ENCODE measurements around the gene STAB1. TPM values are rescaled to one million over a fixed set of nuclear protein-coding genes. Genes with fewer than 3 reads are reported as not detected.

The STAB1 gene
- total RNA-seq, 1 donor, result 0.90 TPM

- TF ChIP-seq, protein P1, sequence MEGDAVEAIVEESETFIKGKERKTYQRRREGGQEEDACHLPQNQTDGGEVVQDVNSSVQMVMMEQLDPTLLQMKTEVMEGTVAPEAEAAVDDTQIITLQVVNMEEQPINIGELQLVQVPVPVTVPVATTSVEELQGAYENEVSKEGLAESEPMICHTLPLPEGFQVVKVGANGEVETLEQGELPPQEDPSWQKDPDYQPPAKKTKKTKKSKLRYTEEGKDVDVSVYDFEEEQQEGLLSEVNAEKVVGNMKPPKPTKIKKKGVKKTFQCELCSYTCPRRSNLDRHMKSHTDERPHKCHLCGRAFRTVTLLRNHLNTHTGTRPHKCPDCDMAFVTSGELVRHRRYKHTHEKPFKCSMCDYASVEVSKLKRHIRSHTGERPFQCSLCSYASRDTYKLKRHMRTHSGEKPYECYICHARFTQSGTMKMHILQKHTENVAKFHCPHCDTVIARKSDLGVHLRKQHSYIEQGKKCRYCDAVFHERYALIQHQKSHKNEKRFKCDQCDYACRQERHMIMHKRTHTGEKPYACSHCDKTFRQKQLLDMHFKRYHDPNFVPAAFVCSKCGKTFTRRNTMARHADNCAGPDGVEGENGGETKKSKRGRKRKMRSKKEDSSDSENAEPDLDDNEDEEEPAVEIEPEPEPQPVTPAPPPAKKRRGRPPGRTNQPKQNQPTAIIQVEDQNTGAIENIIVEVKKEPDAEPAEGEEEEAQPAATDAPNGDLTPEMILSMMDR (IDR thresholded peaks at IDR 0.05; ENCODE audit: insufficient read depth, low read length), result no peak
- no peak for DNase-seq (ENCODE audit: low read depth)
- no peak overlapping the region for H3K4me3 ChIP-seq (ENCODE audit: low read depth, low read length)
Measured at GRCh38 chr3:52473026-52473425, 22.1 kb upstream of the STAB1 start.

DNA sequence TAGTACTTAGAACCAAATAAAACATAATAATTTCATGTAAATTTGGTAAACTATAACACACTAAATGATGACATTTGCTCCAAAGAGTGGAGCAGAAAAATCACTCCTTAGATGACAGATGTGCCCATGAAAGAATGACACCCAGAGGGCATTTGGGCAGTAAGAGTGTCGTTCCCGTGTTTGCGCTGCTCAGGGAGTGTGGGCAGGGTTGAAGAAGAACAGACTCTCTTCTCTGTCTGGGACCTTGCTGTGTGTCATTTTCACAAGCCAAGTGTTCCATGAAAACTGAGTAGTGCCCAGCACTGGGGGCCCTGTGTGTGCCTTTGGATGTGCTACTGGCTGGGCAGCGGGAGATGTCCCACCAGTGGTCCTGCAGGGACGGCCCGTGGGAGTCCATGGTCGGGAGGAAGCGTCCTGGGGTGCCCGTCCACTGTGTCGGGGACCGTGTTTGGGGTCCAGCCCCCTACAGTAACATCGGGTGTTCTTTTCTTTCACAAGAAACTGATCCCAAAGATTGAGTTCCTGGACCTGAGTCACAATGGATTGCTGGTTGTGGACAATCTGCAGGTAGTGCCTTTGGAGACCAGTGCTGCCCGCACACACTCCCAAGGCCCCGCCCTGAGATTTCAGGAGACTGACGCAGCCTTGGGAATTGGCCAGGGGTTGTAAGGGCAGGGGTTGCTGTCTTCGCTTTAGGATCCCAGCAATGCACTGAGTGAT lies 17.9 kb upstream of the STAB1 start:
- no peak for DNase-seq (ENCODE audit: low read depth)
- no peak overlapping the region for H3K4me3 ChIP-seq (ENCODE audit: low read depth, low read length)
- TF ChIP-seq, protein P1 (IDR thresholded peaks at IDR 0.05; ENCODE audit: insufficient read depth, low read length), result no peak

- H3K4me3 ChIP-seq (ENCODE audit: low read depth, low read length), result no peak overlapping the region
- no peak for DNase-seq (ENCODE audit: low read depth)
- TF ChIP-seq, protein P1 (IDR thresholded peaks at IDR 0.05; ENCODE audit: insufficient read depth, low read length), result no peak
Measured at GRCh38 chr3:52477796-52478095, 17.4 kb upstream of the STAB1 start.

- no peak for DNase-seq (ENCODE audit: low read depth)
- TF ChIP-seq, protein P1 (IDR thresholded peaks at IDR 0.05; ENCODE audit: insufficient read depth, low read length), result no peak
- H3K4me3 ChIP-seq (ENCODE audit: low read depth, low read length), result no peak overlapping the region
Measured at GRCh38 chr3:52479037-52479876, 15.9 kb upstream of the STAB1 start.

DNA sequence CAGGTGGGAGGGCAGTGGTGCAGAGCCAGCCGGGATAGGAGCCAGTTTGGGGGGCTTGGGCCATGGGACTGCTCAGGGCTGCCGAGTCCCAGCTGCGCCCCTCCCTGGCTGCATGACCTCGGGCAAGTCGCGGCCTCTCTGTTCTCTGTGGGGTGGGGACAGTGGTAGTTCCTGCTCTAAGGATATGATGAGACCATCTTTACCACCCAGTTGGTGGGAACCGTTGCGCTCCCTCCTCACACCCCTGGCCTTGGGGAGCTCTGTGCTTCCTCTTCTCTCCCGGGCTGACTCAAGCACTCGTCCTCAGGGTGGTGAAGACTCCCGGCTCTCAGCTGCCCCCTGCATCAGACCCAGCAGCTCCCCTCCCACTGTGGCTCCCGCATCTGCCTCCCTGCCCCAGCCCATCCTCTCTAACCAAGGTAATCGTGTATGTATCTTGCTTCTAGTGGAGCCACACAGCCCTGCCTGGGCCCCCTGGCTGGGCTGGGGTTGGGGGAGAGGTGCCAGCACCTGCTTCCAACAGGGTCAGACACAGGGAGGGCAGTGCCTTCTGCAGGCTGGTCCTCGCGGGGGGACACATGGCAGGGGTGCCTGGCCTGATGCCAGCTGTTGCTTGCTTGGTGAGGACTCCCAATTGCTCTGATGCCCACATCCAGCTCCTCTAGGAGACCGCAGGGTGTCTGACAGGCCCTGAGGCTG lies 15.1 kb upstream of the STAB1 start:
- no peak for DNase-seq (ENCODE audit: low read depth)
- H3K4me3 ChIP-seq (ENCODE audit: low read depth, low read length), result no peak overlapping the region
- TF ChIP-seq, protein P1 (IDR thresholded peaks at IDR 0.05; ENCODE audit: insufficient read depth, low read length), result no peak

- no peak for DNase-seq (ENCODE audit: low read depth)
- TF ChIP-seq, protein P1 (IDR thresholded peaks at IDR 0.05; ENCODE audit: insufficient read depth, low read length), result no peak
- H3K4me3 ChIP-seq (ENCODE audit: low read depth, low read length), result no peak overlapping the region
Measured at GRCh38 chr3:52480768-52481715, 14.1 kb upstream of the STAB1 start.

All from fibroblast of the aortic adventitia (primary cell).